HepG2 (cell line): ENCODE results near the gene DNAAF8. TPM values are rescaled to one million over a fixed set of nuclear protein-coding genes. Genes with fewer than 3 reads are reported as not detected.

Experiments
- ATAC-seq: fragments of 200-7000 bp; cut with Tn5 transposase; 3 replicates; pipeline ENCODE4 v1.9.1; 2020; ENCODE audit warnings: mild to moderate bottlenecking, moderate library complexity
- BruUV-seq: library from RNA; stranded (reverse); fragments of 400-500 nt; replicated peaks from 2 replicates; lab custom pipeline; 2021; lab: Mats Ljungman, UMichigan
- CTCF ChIA-PET: fragments of 300-600 bp; formaldehyde crosslinking; extraction: SDS; loops from one replicate; lab custom pipeline; 2021; ENCODE audit warnings: low total read pairs, inconsistent platforms, low intra/inter-chr PET ratio; lab: Yijun Ruan, JAX
- POLR2A ChIA-PET: fragments of 350-600 bp; sonication (Branson Sonifier 250); formaldehyde crosslinking; loops from one replicate; lab custom pipeline; 2020; ENCODE audit warnings: antibody characterized with exemption, inconsistent platforms; lab: Yijun Ruan, JAX
- DNase-seq: peaks from one replicate; pipeline ENCODE4 v3.0.0-alpha.2; 2015; ENCODE audit warnings: low spot score
- FAIRE-seq: peaks from 3 replicates; lab custom pipeline; 2011; peaks lifted over from hg19 to GRCh38; lab: Jason Lieb, UNC
- H2AFZ ChIP-seq: one replicate; pipeline ENCODE4 v1.6.1; 2011; ENCODE audit warnings: low read length, inconsistent platforms
- H3K27ac ChIP-seq: fragments of 300-600 bp; 3 replicates; pipeline ENCODE4 v1.8.0; 2011; ENCODE audit warnings: mixed run types, mild to moderate bottlenecking, mixed read lengths, low read length, inconsistent platforms; ENCODE audit not compliant: insufficient read depth; ENCODE audit errors: extremely low read length
- H3K27me3 ChIP-seq, 2 experiments: fragments of 200-600 bp in 1 of 2; 2 replicates in 1 of 2; 3 replicates in 1 of 2; pipeline versions ENCODE4 v1.6.0 to v1.8.0; 2011; ENCODE audit warnings: low read length in 2 of 2, mild to moderate bottlenecking in 2 of 2, moderate library complexity in 2 of 2, inconsistent platforms in 1 of 2; ENCODE audit not compliant: insufficient read depth in 2 of 2, control insufficient read depth in 1 of 2
- H3K36me3 ChIP-seq, 2 experiments: fragments of 200-600 bp in 1 of 2; replicated peaks in 1 of 2; 2 replicates in 1 of 2; 3 replicates in 1 of 2; pipeline versions ENCODE4 v1.5.1 to v1.8.0; 2011; ENCODE audit warnings: low read length in 2 of 2, inconsistent platforms in 1 of 2; ENCODE audit not compliant: insufficient read depth in 2 of 2, control insufficient read depth in 1 of 2
- H3K4me1 ChIP-seq: 2 replicates; pipeline ENCODE4 v1.5.1; 2012; ENCODE audit warnings: low read length, inconsistent platforms; ENCODE audit not compliant: insufficient read depth
- H3K4me2 ChIP-seq: 2 replicates; pipeline ENCODE4 v1.6.0; 2011; ENCODE audit warnings: low read depth, low read length, inconsistent platforms
- H3K4me3 ChIP-seq, 3 experiments: fragments of 200-600 bp in 1 of 3; sonication (generic), shearing (Covaris generic) in 1 of 3; replicated peaks in 1 of 3; 2 replicates each; pipeline ENCODE4 v1.5.1; 2011 to 2016; ENCODE audit warnings: low read length in 3 of 3, inconsistent platforms in 2 of 3, low read depth in 2 of 3, mild to moderate bottlenecking in 2 of 3, control low read depth in 1 of 3, mixed read lengths in 1 of 3; ENCODE audit not compliant: insufficient read depth in 1 of 3
- H3K79me2 ChIP-seq: one replicate; pipeline ENCODE4 v1.6.1; 2011; ENCODE audit warnings: low read length, inconsistent platforms; ENCODE audit not compliant: insufficient read depth
- H3K9ac ChIP-seq: 2 replicates; pipeline ENCODE4 v1.6.0; 2011; ENCODE audit warnings: mild to moderate bottlenecking, low read depth, low read length, inconsistent platforms; ENCODE audit not compliant: insufficient read depth
- H3K9me3 ChIP-seq: 2 replicates; pipeline ENCODE4 v1.5.1; 2012; ENCODE audit warnings: mild to moderate bottlenecking, low read length
- H4K20me1 ChIP-seq: 2 replicates; pipeline ENCODE4 v1.6.0; 2011; ENCODE audit warnings: inconsistent platforms, mild to moderate bottlenecking, low read length, moderate library complexity; ENCODE audit not compliant: insufficient read depth
- HMGA1 ChIP-seq: sonication (generic); formaldehyde crosslinking; conservative IDR thresholded peaks from 2 replicates; pipeline ENCODE4 v1.4.0; 2020; ENCODE audit warnings: missing genetic modification reagents
- HMGXB4 ChIP-seq, 2 experiments: sonication (generic) in 1 of 2; formaldehyde crosslinking in 1 of 2; IDR thresholded peaks; 2 replicates each; pipeline versions ENCODE4 v1.4.0 to v1.6.1; 2018 to 2020; ENCODE audit warnings: missing genetic modification reagents in 2 of 2, borderline replicate concordance in 1 of 2, low read depth in 1 of 2, mild to moderate bottlenecking in 1 of 2, missing biosample characterization in 1 of 2
- MTA3 ChIP-seq: sonication (generic); formaldehyde crosslinking; IDR thresholded peaks from 2 replicates; pipeline ENCODE4 v1.4.0; 2020; ENCODE audit warnings: missing genetic modification reagents
- TOPORS ChIP-seq: sonication (generic); formaldehyde crosslinking; IDR thresholded peaks from 2 replicates; pipeline ENCODE4 v1.8.0; 2023; ENCODE audit warnings: mild to moderate bottlenecking, missing genetic modification reagents
- ZBTB46 ChIP-seq: sonication (generic); formaldehyde crosslinking; IDR thresholded peaks from 2 replicates; pipeline ENCODE4 v1.4.0; 2020; ENCODE audit warnings: mild to moderate bottlenecking, missing genetic modification reagents, borderline replicate concordance
- ZMAT3 ChIP-seq: sonication (generic); formaldehyde crosslinking; conservative IDR thresholded peaks from 2 replicates; pipeline ENCODE4 v1.7.0; 2021; ENCODE audit warnings: missing genetic modification reagents
- WGBS: methylation state at CpG from one replicate; pipeline ENCODE4 v1.1.6; 2017; ENCODE audit warnings: low lambda C conversion rate; 5-methylcytosine and 5-hydroxymethylcytosine counted together
- in situ Hi-C: cut with HindIII; loops from 2 replicates; pipeline ENCODE4 v1.10.0; 2017; ENCODE audit warnings: low pct_unique_long_range_greater_than_20kb; ENCODE audit not compliant: extremely low pct_ligation_motif_present
- intact Hi-C: fragments of 100-400 bp; cut with micrococcal nuclease; formaldehyde crosslinking; loops from one replicate; pipeline ENCODE4 v1.10.0; 2022; ENCODE audit not compliant: unreplicated experiment
- polyA plus RNA-seq, 8 experiments: library from polyadenylated mRNA; depleted of rRNA in 3 of 8; stranded (reverse) in 7 of 8; unstranded in 1 of 8; fragments of >200 nt; fragmentation: Illumina TruSeq in 4 of 8; extraction: Trizol in 4 of 8; gene quantifications; 2 replicates each; pipeline versions ENCODE4 v1.2.1 to v1.2.3, GENCODE V29; 2011 to 2016; ENCODE audit warnings: low read depth in 4 of 8, missing spikeins in 1 of 8, mixed read lengths in 1 of 8; ENCODE audit not compliant: insufficient read depth in 1 of 8
- total RNA-seq, 5 experiments: library from RNA; depleted of rRNA; stranded (reverse); fragments of >200 nt; fragmentation: Illumina TruSeq; extraction: Trizol; gene quantifications; 2 replicates each; pipeline ENCODE4 v1.2.3, GENCODE V29; 2016; ENCODE audit warnings: low read depth in 1 of 5

Gene DNAAF8
- total and polyA plus RNA-seq, 2 of the 13 experiments (the other 11 are each of a cell fraction or from before 2014, with no cell fraction given), result 0.44 TPM; not detected in 1

GRCh38 chr16:4724661-4725270 is 9.6 kb upstream of the DNAAF8 start:
- Histone ChIP-seq H3K9me3 (no peaks in the 10 kb centered on the region), H3K27me3 (no peaks in the 10 kb centered on the region; a peak in 1 of 5 replicates), H3K4me1 (no peaks in the 10 kb centered on the region), H3K27ac (no peak overlapping the region), H4K20me1 (no peaks in the 10 kb centered on the region), H3K4me3 (no peak overlapping the region), H3K36me3 (peaks cover 10 to 36% of the 10 kb centered on the region in 2 experiments), H2AFZ (no peak overlapping the region), H3K4me2 (no peak overlapping the region), H3K9ac (no peak overlapping the region), H3K79me2 (no peaks in the 10 kb centered on the region)
- 97% methylated on average over 9 of the region's 11 CpGs for WGBS
- TF ChIP-seq TOPORS (CRISPR knock-in tag) (no peak), ZMAT3 (no peak), HMGXB4 (CRISPR knock-in tag; IDR thresholded peaks at IDR 0.05; ENCODE audit: borderline replicate concordance in 1 of 2, low read depth in 1 of 2) (no peak), MTA3 (CRISPR knock-in tag) (no peak), ZBTB46 (CRISPR knock-in tag) (no peak), HMGA1 (CRISPR knock-in tag) (no peak)
- ATAC-seq (no peak), FAIRE-seq (no peak), DNase-seq (no peak)
- no TSS peak for BruUV-seq
- CTCF ChIA-PET, result no interaction called here
- POLR2A ChIA-PET, result no interaction called here
- in situ Hi-C loops (no loop called here), intact Hi-C loops (no loop called here)
